Motor neuron (in vitro differentiated cells): ENCODE measurements around the gene PRR32. TPM values are rescaled to one million over a fixed set of nuclear protein-coding genes. Genes with fewer than 3 reads are reported as not detected.
"Not testable (repeated sequence)": the region's sequence is repeated elsewhere in the genome, so short reads cannot be mapped to it uniquely, and the experiment has no call there.

Source experiments
- ATAC-seq, 8 experiments: fragments of 200-7000 bp; cut with Tn5 transposase; replicated peaks in 6 of 8; 2 replicates each; pipeline ENCODE4 v1.8.0; 2021; ENCODE audit warnings: mild to moderate bottlenecking in 8 of 8, moderate library complexity in 8 of 8
- H3K27ac ChIP-seq, 2 donors: fragments of 250-450 bp; sonication (Bioruptor Pico); 2 replicates each; pipeline ENCODE4 v1.9.0; 2021; ENCODE audit warnings: antibody characterized with exemption in 2 of 2, mild to moderate bottlenecking in 2 of 2, moderate library complexity in 1 of 2
- H3K4me1 ChIP-seq, 2 donors: fragments of 250-450 bp; sonication (Bioruptor Pico); replicated peaks in 1 of 2; 2 replicates each; pipeline ENCODE4 v1.6.1; 2021; ENCODE audit warnings: antibody characterized with exemption in 2 of 2, mild to moderate bottlenecking in 2 of 2, moderate library complexity in 1 of 2
- H3K4me3 ChIP-seq, 5 donors: fragments of 250-450 bp; sonication (Bioruptor Pico); 2 replicates each; pipeline ENCODE4 v1.9.0; 2021; ENCODE audit warnings: antibody characterized with exemption in 5 of 5, mild to moderate bottlenecking in 5 of 5, moderate library complexity in 4 of 5
- WGBS, 10 experiments: fragments of 450-650 bp; shearing (Covaris generic); methylation state at CpG; one replicate each; pipeline ENCODE4 v1.0.0; 2022; 5-methylcytosine and 5-hydroxymethylcytosine counted together
- in situ Hi-C, 9 experiments: fragments of 400-800 bp; cut with MboI; loops; one replicate each; pipeline ENCODE4 v1.15.0; 2021; ENCODE audit warnings: low sequenced_read_pairs in 9 of 9, low pct_unique_long_range_greater_than_20kb in 2 of 9; ENCODE audit not compliant: unreplicated experiment in 9 of 9
- total RNA-seq, 8 experiments: library from RNA; unstranded; fragments of 300-600 nt; gene quantifications; 2 replicates each; pipeline versions ENCODE4 v1.2.3 to v1.2.4, GENCODE V29; 2022

The PRR32 gene, protein sequence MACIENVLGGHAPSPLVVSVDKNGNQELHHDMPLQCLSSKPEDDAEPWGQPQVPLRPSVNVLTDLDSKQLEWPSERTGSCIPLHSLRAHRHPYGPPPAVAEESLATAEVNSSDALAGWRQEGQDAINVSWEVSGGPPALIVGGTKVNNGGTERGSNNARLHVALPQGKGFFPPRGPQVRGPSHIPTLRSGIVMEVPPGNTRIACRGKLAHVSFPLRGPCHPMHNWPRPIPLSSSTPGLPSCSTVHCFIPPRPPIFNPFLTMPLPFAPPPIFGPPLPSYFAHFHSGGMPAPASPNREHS
- under 1 TPM in 3 of 8 experiments, not detected in 5; 0.22 to 0.57 (median 0.47) TPM for total RNA-seq

DNA sequence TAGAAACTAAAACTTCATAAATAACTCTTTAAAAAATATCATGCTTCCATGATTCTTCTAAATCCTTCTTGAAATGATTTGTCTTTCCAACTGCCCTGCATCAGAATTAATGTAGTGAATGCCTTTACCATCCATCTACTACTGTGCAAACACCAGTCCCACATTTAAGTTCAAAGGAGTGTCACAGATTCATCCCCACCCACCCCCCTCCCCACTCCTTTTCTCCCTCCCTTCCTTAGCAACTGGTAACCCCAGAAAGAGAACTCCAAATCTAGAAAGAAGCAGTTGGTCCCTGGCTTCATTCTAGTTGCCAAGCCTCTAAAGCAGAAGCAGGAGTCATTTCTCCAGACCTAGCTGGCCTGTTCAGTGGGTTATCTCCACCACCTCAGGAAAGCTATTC, at the start of gene PRR32:
Gene PRR32, plus strand, starts transcription at position 301 of the 400 bp plus-strand sequence. CDS start 115 bp downstream, outside the sequence.
- Histone ChIP-seq H3K4me1 (no peaks in the 10 kb centered on the region), H3K27ac (no peak within 1 kb of the TSS), H3K4me3 (no peak within 1 kb of the TSS)
- no peak for ATAC-seq
- in situ Hi-C loops = no loop called here

DNA sequence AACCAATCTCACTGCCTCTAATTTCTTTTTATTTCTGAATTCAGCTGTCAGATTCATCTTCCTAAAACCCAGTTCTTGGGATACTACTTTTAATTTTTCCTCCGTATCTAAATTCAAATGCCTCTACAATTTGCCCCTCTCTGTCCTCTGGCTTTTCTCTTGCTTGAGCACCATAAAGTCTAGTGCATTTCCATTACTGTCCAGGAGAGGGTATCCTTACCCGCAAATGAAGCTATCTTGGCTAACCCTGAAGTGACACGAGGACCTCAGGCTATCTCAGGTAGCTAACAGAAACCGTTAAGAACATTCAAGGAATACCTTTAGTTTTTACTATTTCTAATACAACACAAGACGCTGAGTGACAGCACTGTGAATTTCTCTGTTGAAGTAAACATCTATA, 49.4 kb upstream of the PRR32 start:
- Histone ChIP-seq H3K4me1 (no peaks in the 10 kb centered on the region), H3K4me3 (no peak overlapping the region), H3K27ac (no peak overlapping the region)
- WGBS, 10 experiments = 8 to 65% (median 15%) methylated on average over 2 to 5 of the region's 5 CpGs; no CpG with 5 or more reads in 7 of the 10 experiments
- peak in 1 of 8 experiments; percentile 65 for ATAC-seq
- in situ Hi-C loops = no loop called here

DNA sequence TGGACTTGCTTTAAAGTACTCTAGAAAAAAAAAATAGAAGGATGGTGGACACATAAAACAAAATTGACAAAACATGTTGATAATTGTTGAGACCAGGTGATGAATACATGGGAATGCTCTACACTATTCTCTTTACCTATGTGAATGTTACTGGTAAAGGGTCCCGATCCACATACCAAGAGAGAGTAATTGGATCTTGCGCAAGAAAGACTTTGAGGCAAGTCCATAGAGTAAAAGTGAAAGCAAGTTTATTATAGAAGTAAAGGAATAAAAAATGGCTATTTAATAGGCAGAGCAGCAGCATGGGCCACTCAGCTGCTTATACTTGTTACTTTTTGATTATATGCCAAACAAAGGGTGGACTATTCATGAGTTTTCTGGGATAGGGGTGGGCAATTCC, 34.0 kb upstream of the PRR32 start:
- Histone ChIP-seq H3K27ac (no peak overlapping the region), H3K4me3 (no peak overlapping the region), H3K4me1 (no peaks in the 10 kb centered on the region)
- 47 to 100% (median 94%) methylated on average over 1 to 2 of the region's 2 CpGs; no CpG with 5 or more reads in 3 of the 10 experiments for WGBS, 10 experiments
- no peak for ATAC-seq
- in situ Hi-C loops = no loop called here

DNA sequence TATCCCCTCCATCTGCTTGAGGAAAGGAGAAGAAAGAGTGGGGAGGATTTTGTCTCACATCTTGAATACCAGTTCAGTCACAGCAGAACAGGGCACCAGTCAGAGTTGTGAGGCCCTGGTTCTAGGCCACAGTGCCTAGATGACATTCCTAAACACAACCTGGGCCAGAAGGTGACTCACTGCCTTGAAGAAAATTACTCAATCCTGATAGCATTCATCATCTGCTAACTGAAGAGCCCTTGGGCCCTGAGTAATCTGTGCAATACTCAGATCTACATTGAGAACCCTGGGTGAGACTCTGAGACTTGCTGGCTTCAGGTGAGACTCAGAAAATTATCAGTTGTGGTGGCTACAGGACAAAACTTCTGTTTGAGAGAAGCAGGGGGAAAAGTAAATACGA, 20.5 kb upstream of the PRR32 start:
- in situ Hi-C loops = no loop called here
- WGBS, 10 experiments = 0 to 57% methylated on average over 1 of the region's 1 CpG; no CpG with 5 or more reads in 8 of the 10 experiments
- H3K4me1 ChIP-seq = no peaks in the 10 kb centered on the region
- no peak overlapping the region for H3K27ac ChIP-seq
- no peak overlapping the region for H3K4me3 ChIP-seq
- ATAC-seq = no peak

DNA sequence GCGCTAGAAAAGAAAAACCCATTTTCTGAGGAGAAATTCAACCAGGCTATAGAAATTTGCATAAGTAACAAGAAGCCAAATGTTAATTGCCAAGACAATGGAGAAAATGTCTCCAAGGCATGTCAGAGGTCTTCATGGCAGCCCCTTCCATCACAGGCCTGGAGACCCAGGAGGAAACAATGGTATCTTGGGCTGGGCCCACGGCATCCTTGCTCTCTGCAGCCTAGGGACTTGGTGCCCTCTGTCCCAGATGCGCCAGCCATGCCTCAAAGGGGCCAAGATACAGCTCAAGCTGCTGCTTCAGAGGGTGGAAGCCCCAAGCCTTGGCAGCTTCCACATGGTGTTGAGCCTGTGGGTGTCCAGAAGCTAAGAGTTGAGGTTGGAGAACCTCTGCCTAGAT, 12.7 kb upstream of the PRR32 start:
- ATAC-seq, in situ Hi-C loops, H3K27ac ChIP-seq, H3K4me3 ChIP-seq, H3K4me1 ChIP-seq: not testable (repeated sequence)
- WGBS, 10 experiments = 0 to 100% (median 100%) methylated on average over 1 to 3 of the region's 3 CpGs; no CpG with 5 or more reads in 5 of the 10 experiments

DNA sequence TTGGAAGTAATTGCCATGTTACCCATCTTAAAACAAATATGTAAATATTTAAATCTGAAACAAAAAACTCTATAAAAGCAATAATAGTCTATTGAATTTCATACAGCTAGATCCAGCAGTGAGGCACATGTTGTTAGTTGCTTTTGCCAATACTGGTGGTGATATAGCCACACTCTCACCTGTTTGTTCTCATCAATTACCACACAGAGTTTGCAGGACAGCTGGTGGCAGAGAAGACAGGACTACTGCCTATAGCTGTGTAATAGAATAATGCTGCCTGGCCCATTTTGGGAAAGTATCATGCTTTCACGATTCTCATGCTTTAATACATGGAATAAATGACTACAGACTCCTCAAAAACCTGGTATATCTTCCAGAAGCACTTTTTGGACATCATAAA, 3.7 kb upstream of the PRR32 start:
- 0 to 50% (median 0%) methylated on average over 1 of the region's 1 CpG; no CpG with 5 or more reads in 5 of the 10 experiments for whole genome bisulfite sequencing, 10 experiments
- ATAC-seq = no peak
- H3K4me3 ChIP-seq = no peak overlapping the region
- H3K4me1 ChIP-seq = no peaks in the 10 kb centered on the region
- H3K27ac ChIP-seq = no peak overlapping the region
- in situ Hi-C loops = no loop called here

GRCh38 chrX:126820700-126821420, 1.3 kb downstream of the PRR32 start:
- WGBS, 10 experiments = 0 to 100% (median 49%) methylated on average over 1 to 7 of the region's 13 CpGs; no CpG with 5 or more reads in 4 of the 10 experiments
- in situ Hi-C loops = no loop called here
- Histone ChIP-seq H3K4me3 (no peak overlapping the region), H3K27ac (no peak overlapping the region), H3K4me1 (peaks cover 0 to 6% of the 10 kb centered on the region in 2 donors)
- ATAC-seq = peak in 3 of 8 experiments; percentile 13 to 39 (median 33)

- Histone ChIP-seq H3K4me3 (no peak overlapping the region), H3K4me1 (peaks cover 0 to 7% of the 10 kb centered on the region in 2 donors), H3K27ac (no peak overlapping the region)
- 0 to 64% (median 7%) methylated on average over 1 to 2 of the region's 2 CpGs; no CpG with 5 or more reads in 7 of the 10 experiments for WGBS, 10 experiments
- in situ Hi-C loops = no loop called here
- ATAC-seq = peak in 4 of 8 experiments; percentile 45 to 80 (median 50)
These were observed 4.9 kb downstream of the PRR32 start for GRCh38 chrX:126824338-126825007.

DNA sequence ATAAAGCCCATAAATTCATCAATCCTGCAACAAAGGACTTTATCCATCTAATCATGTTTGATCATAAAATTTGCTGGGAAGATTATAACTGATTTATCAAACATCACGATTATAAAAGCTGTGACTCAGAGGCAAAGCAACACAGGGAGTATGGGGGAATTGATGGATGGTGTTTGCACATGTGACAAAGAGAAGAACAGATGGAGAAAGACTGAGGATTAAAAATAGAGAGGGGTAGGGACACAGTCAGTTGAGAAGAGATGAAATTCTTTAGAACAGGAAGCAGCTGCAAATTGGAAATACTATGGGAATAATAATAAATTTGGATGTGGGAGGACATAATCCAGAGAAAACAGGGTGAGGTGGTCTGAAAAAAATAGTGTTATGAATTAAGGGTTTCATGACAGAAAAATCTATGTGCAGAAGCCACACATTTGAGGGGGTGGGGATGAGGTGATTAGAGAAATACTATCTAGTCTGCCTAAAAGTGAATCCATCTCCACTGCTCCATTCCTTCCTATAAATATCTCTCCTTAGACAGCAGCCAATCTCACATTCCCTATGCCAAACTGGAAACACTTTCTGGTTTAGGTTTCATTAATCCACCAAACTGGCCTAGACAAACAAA, 6.2 kb downstream of the PRR32 start:
- in situ Hi-C loops = no loop called here
- H3K4me3 ChIP-seq = no peak overlapping the region
- H3K27ac ChIP-seq = no peak overlapping the region
- 0 to 50% (median 20%) methylated on average over 1 of the region's 1 CpG; no CpG with 5 or more reads in 1 of the 10 experiments for WGBS, 10 experiments
- H3K4me1 ChIP-seq = peaks cover 0 to 7% of the 10 kb centered on the region in 2 donors
- ATAC-seq = peak in 4 of 8 experiments; percentile 58 to 95 (median 80)

- no peak overlapping the region for H3K4me3 ChIP-seq
- in situ Hi-C loops = no loop called here
- 0 to 100% (median 40%) methylated on average over 1 to 2 of the region's 2 CpGs; no CpG with 5 or more reads in 2 of the 10 experiments for WGBS, 10 experiments
- H3K4me1 ChIP-seq = no peaks in the 10 kb centered on the region
- ATAC-seq = no peak
- H3K27ac ChIP-seq = no peak overlapping the region
These were observed 16.7 kb downstream of the PRR32 start for GRCh38 chrX:126836186-126836585.

GRCh38 chrX:126847143-126847542, 27.6 kb downstream of the PRR32 start:
- 0 to 100% (median 40%) methylated on average over 1 to 3 of the region's 3 CpGs; no CpG with 5 or more reads in 3 of the 10 experiments for WGBS, 10 experiments
- Histone ChIP-seq H3K27ac (no peak overlapping the region), H3K4me1 (no peaks in the 10 kb centered on the region), H3K4me3 (no peak overlapping the region)
- no peak for ATAC-seq
- in situ Hi-C loops = no loop called here

GRCh38 chrX:126855839-126856524, 36.5 kb downstream of the PRR32 start:
- H3K27ac ChIP-seq = no peak overlapping the region
- H3K4me3 ChIP-seq = no peak overlapping the region
- in situ Hi-C loops = no loop called here
- 17 to 61% methylated on average over 2 to 3 of the region's 5 CpGs; no CpG with 5 or more reads in 8 of the 10 experiments for WGBS, 10 experiments
- no peaks in the 10 kb centered on the region for H3K4me1 ChIP-seq
- peak in 4 of 8 experiments; percentile 42 to 89 (median 71) for ATAC-seq
